Gastrocnemius medialis (tissue), 4 donors: ENCODE results near the gene PHACTR3.

ENCODE experiments used
- CTCF ChIP-seq, 5 experiments: fragments of 450-650 bp in 3 of 5; fragments of 200-600 bp in 2 of 5; sonication (generic) in 2 of 5; IDR thresholded peaks in 4 of 5; conservative IDR thresholded peaks in 1 of 5; 1 replicate in 4 of 5; 2 replicates in 1 of 5; pipeline ENCODE4 v1.5.1; 2016 to 2019; ENCODE audit warnings: antibody characterized with exemption in 5 of 5, mild to moderate bottlenecking in 3 of 5, moderate library complexity in 3 of 5
- POLR2A ChIP-seq, 2 donors: fragments of 450-650 bp; IDR thresholded peaks; one replicate each; pipeline ENCODE4 v1.6.1; 2017; ENCODE audit warnings: antibody characterized with exemption in 2 of 2, mild to moderate bottlenecking in 2 of 2, moderate library complexity in 2 of 2

DNA sequence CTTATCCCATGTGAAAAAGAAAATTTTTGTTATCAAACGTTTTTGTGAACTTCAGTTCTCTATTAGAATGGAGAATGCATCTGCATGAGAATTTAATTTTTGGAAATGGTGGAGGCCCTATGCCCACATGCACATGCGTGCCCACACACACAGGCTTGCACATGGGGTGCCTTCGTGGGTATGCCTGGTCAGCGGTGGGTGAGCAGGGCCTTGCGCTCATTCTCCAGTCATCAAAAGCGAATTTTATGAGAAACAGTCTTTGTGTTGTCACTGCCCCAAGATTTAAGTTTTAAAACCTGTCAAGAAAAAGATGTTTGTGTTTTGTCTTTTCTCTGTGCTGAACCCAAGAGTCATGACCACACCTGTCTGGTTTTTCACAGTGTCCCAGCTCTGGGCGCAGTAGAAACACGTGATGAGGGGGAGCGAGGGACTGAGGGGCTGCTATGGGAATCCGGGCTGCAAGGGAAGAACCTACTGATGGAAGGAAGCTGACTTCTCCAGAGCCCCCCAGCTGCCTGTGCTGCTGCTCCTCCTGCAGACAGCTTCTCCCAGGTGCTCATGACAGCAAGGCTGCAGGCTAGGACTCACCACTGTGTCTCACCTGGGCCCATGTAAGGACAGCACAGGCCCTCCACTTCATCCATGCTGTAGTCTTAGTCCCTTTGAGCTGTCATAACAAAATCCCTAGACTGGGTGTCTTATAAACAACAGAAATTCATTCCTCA is 175.5 kb downstream of the PHACTR3 start:
- no peak for TF ChIP-seq CTCF (IDR thresholded peaks at IDR 0.05 in 4 of 5, conservative IDR thresholded peaks at IDR 0.05 in 1 of 5)
- TF ChIP-seq POLR2A (IDR thresholded peaks at IDR 0.05) = no peak
